ENCODE results near the gene CDH23.

The CDH23 gene

GRCh38 chr10:71779641-71780040 lies 382.9 kb downstream of the CDH23 start:
- DNase-seq (ENCODE audit: low read depth) = no peak

DNA sequence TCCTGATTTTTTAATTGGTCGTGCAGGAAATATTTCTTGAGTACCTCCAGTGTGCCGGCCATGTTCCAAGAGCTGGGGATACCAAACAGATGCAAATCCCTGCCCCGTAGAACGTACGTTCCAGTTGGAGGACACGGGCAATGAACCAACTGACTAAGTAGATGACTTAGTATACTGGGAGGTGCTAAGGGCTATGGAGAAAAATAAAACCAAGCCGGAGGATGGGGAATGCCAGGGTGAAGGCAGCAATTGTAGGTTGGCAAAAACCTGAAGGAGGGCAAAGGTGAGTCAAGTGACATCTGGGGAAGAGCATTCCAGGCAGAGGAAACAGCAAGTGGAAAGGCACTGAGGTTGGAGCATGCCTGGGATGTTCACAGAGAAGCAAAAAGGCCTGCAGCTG lies 383.4 kb downstream of the CDH23 start:
- no peak for DNase-seq (ENCODE audit: low read depth)

DNA sequence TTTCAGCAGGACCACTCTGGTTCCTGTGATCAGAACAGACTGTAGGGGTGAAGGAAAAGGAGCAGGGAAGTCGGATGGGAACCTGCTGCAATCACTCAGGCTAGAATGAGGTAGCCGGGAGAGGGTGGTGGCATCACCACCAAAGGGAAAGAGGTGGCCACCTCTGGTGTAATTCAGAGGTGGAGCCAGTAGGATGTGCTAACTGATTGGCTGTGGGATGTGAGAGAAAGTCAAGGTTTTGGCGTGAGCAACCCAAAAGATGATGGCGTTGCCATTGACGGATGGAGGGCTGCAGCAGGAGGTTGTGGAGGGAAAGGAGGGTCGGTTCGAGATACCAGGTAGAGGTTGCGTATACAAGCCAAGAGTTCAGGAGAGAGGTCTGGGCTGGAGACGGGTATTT lies 384.0 kb downstream of the CDH23 start:
- no peak for DNase-seq (ENCODE audit: low read depth)

DNA sequence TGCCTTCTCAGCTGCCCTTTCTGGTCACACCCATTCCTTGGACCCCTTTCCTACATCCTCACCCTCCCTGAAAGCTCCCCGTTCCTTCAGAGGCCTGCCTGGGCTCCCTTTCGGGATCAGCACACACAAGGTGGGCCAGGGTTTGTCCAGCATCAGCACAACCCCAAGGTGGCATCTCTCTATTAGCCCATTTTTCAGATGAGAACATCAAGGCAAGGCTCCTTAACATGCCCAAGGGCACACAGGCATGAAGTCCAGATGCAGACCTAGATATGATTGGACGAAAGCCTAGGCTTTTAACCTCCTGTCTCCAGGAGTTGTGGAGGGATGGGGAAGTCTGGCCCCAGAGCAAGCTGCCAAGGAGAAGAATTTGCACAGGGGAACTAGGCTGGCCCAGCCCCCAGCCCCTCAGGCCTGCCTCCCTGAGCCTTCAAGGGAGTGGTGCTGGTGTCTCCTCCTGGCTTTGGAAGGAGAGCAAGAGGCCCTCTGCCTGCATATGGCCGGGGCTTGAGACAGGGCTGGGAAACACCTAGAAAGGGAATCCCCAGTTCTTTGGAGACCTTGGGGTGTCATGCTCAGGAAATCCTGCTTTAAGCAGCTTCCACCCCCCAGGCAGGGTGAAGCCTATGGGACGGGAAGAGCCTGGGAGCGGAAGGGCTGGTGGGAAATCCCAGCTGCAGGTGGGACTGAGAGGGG lies 385.6 kb downstream of the CDH23 start:
- DNase-seq (ENCODE audit: low read depth) = no peak

DNA sequence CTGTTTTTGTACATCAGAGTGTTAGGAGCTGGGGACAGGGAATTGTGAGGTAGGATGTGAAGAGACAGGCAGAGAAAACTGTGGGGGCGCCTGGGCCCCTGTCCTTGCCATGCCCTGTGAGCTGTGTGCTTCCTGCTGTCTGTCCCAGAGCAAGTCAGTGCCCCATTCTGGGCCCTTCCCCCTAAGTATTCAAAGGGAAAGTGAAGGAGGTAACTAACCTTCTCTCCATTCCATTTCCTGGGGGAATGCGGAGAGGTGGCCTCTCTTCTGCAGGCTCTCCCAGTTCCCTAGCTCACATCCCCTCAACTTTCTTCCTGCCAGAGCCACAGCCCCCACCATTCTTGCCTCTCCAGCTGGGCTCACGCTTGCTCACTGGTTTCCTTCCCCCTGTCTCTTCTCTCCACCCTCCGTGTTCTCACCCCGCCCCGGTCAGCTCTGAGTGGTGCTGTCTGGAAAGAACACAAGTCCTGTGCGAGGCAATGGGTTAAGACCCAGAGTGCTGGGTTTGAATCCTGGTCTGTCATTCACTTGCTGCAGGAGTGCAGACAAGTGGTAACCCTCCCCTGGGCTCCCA lies 386.3 kb downstream of the CDH23 start:
- no peak for DNase-seq (ENCODE audit: low read depth)

DNA sequence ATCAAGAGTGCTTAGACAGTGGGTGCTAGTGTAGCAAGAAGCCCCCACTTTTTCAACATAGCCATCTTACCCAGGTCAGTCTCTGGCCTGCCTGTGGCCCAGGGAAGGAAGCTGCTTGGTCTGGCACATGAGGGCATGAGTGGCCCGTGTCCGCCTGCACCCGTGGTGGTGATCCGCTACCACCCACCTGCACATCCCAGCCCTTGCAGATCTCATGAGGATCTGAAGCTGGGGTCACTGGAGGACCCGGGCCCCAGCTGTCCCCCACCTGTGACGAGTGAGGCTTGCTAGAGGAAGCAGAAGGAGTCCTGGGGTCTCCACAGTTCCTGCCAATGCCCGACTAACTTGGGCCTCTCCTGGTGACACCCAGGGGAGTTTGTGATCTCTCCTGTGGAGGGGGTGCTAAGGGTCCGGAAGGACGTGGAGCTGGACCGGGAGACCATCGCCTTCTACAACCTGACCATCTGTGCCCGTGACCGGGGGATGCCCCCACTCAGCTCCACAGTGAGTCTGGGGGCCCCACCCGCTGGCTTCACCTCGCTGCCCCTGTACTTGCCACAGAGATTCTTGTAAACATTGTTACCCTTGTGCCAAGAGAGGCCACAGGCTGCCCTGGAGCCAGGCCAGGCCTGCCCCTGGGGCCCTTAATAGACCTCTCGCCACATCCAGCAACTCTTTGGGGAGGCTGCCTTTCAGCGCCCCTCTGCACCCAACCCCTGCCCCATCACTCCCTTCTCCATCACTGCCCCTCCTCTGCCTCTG lies 387.4 kb downstream of the CDH23 start:
- DNase-seq (ENCODE audit: low read depth) = no peak

- no peak for DNase-seq (ENCODE audit: low read depth)
Observed at GRCh38 chr10:71784679-71785272, 388.1 kb downstream of the CDH23 start.

GRCh38 chr10:71788954-71789353 lies 392.2 kb downstream of the CDH23 start:
- DNase-seq (ENCODE audit: low read depth) = no peak

GRCh38 chr10:71789871-71790270 lies 393.2 kb downstream of the CDH23 start:
- DNase-seq (ENCODE audit: low read depth) = no peak

GRCh38 chr10:71790749-71791440 lies 394.2 kb downstream of the CDH23 start:
- DNase-seq (ENCODE audit: low read depth) = no peak

GRCh38 chr10:71795248-71795647 lies 398.5 kb downstream of the CDH23 start:
- no peak for DNase-seq (ENCODE audit: low read depth)

DNA sequence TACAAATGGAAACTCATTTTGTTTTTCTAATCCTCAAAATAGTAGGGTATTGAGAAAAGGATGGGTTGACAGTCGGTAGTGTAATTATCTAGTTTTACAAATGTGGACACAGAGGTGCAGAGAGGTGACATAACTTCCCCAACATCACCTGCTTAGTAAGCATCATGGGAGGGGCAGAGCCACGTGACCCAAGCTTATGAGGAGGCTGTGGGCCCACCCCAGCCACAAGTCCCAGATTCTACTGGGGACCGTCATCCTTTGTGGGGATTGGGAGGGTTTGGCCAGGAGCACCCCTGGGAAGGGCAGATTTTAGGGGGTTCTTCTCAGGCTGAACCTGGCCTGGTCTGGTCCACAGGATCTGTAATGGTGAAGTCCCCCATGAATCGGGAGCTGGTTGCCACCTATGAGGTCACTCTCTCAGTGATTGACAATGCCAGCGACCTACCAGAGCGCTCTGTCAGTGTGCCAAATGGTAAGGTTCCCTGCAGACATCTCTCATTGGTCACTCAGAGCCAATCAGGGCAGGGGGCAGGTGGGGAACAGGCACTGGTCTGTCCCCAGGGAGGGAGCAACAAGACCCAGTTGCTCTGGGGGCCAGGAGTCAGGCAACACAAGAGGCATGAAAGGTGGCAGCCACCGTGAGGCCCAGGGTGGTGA lies 400.2 kb downstream of the CDH23 start:
- DNase-seq (ENCODE audit: low read depth) = no peak

DNA sequence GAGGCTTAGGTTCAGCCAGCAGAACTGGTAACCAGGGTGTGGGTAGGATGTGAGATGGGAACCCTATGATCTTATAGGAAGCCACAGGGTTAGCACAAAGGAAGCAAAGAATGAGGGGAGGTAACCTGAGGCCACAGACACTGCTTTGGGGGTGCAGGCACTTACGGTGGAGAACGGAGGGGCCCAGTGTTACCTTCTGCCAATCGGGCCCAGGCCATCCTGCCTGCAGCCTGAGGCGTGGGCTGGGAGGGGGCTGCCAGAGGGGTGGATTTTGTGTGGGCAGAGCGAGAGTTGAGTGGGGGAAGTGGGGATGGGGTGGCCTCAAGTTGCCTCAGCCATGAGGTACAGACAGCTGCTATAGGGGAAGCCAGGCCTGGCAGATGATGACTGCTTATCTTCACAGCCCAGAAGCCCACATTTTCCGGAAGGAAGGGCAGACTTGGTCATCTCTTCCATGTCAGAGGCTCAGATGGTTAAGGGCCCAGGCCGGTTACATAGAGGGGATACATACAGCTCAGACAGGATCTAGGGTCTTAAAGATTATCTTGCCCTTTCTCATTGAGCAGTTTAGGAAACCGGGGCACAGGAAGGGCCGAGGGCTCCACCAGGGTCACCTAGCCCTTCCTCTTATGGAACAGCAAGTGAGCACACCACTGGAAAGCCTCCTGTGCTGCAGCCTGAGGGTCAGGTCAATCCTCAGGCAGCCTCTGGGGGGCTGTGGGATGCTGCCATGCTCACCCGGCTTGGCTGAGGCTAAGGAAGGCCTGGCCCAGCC lies 401.0 kb downstream of the CDH23 start:
- no peak for DNase-seq (ENCODE audit: low read depth)

GRCh38 chr10:71798308-71798624 lies 401.5 kb downstream of the CDH23 start:
- DNase-seq (ENCODE audit: low read depth) = no peak

GRCh38 chr10:71799112-71799511 lies 402.4 kb downstream of the CDH23 start:
- no peak for DNase-seq (ENCODE audit: low read depth)

- no peak for DNase-seq (ENCODE audit: low read depth)
Observed at GRCh38 chr10:71799608-71800453, 403.1 kb downstream of the CDH23 start.

- DNase-seq (ENCODE audit: low read depth) = no peak
Observed at GRCh38 chr10:71801361-71801760, 404.6 kb downstream of the CDH23 start.

GRCh38 chr10:71802235-71802634 lies 405.5 kb downstream of the CDH23 start:
- no peak for DNase-seq (ENCODE audit: low read depth)

DNA sequence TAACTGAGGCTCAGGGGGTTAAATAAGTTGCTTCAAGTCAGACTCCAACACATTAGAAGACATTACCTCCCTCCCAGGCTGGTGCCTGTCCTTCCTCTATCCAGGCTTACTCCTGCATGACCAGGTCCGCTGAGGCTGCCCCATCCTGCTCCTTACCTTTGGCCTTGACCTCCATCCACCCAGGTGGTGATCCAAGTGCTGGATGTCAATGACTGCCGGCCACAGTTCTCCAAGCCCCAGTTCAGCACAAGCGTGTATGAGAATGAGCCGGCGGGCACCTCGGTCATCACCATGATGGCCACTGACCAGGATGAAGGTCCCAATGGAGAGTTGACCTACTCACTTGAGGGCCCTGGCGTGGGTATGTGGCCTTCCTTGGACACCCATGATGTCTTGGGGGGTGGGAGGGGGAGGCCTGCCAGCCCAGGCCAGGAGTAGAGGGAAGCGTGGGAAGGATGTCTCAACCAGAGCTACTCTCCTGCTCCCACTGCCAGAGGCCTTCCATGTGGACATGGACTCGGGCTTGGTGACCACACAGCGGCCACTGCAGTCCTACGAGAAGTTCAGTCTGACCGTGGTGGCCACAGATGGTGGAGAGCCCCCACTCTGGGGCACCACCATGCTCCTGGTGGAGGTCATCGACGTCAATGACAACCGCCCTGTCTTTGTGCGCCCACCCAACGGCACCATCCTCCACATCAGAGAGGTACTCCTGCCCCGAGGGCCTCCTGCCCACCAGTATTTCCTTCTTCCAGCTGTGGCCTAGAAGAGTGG lies 406.2 kb downstream of the CDH23 start:
- DNase-seq (ENCODE audit: low read depth) = no peak
